Upper lobe of left lung (tissue), 6 donors: Measurements from ENCODE around the gene MPPED2. TPM values are rescaled to one million over a fixed set of nuclear protein-coding genes. Genes with fewer than 3 reads are reported as not detected.

Experiments used
- ATAC-seq, 2 donors: fragments of 200-7000 bp; cut with Tn5 transposase; one replicate each; pipeline ENCODE4 v1.9.1; 2022; ENCODE audit warnings: mild to moderate bottlenecking in 2 of 2, moderate library complexity in 2 of 2; ENCODE audit not compliant: low FRiP score in 2 of 2
- DNase-seq, 2 donors: peaks; one replicate each; pipeline ENCODE4 v3.0.0-alpha.2; 2019 to 2020
- H3K27ac ChIP-seq, 4 donors: fragments of 200-600 bp; sonication (generic); one replicate each; pipeline ENCODE4 v1.5.1; 2016 to 2019
- H3K27me3 ChIP-seq, 4 donors: fragments of 200-600 bp; sonication (generic); one replicate each; pipeline ENCODE4 v1.5.1; 2017 to 2019
- H3K36me3 ChIP-seq, 4 donors: fragments of 200-600 bp; sonication (generic); one replicate each; pipeline ENCODE4 v1.5.1; 2016 to 2019
- H3K4me1 ChIP-seq, 4 donors: fragments of 200-600 bp; sonication (generic); one replicate each; pipeline ENCODE4 v1.5.1; 2018 to 2019
- H3K4me3 ChIP-seq, 4 donors: fragments of 200-600 bp; sonication (generic); one replicate each; pipeline ENCODE4 v1.5.1; 2017 to 2019; ENCODE audit warnings: mild to moderate bottlenecking in 2 of 4, moderate library complexity in 1 of 4
- H3K9me3 ChIP-seq, 4 donors: fragments of 200-600 bp; sonication (generic); one replicate each; pipeline ENCODE4 v1.5.1; 2018 to 2019
- CTCF ChIP-seq, 6 experiments: fragments of 450-650 bp in 4 of 6; fragments of 200-600 bp in 2 of 6; sonication (generic) in 2 of 6; IDR thresholded peaks; one replicate each; pipeline ENCODE4 v1.5.1; 2016 to 2019; ENCODE audit warnings: antibody characterized with exemption in 6 of 6
- EP300 ChIP-seq, 4 donors: sonication (generic); formaldehyde crosslinking; IDR thresholded peaks; one replicate each; pipeline ENCODE4 v1.5.1; 2017; ENCODE audit warnings: antibody characterized with exemption in 4 of 4, control low read depth in 2 of 4
- POLR2A ChIP-seq, 4 donors: fragments of 450-650 bp; IDR thresholded peaks; one replicate each; pipeline ENCODE4 v1.5.1; 2016 to 2017; ENCODE audit warnings: antibody characterized with exemption in 4 of 4, mild to moderate bottlenecking in 2 of 4
- POLR2AphosphoS5 ChIP-seq, 2 donors: sonication (generic); formaldehyde crosslinking; IDR thresholded peaks; one replicate each; pipeline ENCODE4 v1.5.1; 2017; ENCODE audit warnings: antibody characterized with exemption in 2 of 2
- WGBS, 2 donors: methylation state at CpG; one replicate each; pipeline ENCODE4 v1.1.5; 2017 to 2018; 5-methylcytosine and 5-hydroxymethylcytosine counted together
- total RNA-seq, 6 donors: library from RNA; depleted of rRNA in 4 of 6; stranded (reverse); fragments of >200 nt in 4 of 6; gene quantifications; one replicate each; pipeline versions ENCODE4 v1.1.0 to v1.2.1, GENCODE V29; 2016 to 2021
- donor health status: DM: no; HTN: no; CAD: no; lungs with moderate emphysema.
- donor health status: DM: no; HTN: yes; CAD: no; lungs with severe emphysema.

MPPED2 gene
- total RNA-seq, 6 donors from 2014 or later = 0.20 to 3.8 (median 0.49) TPM; not detected in 1

- TF ChIP-seq POLR2AphosphoS5 (IDR thresholded peaks at IDR 0.05) = no peak
- no peak for TF ChIP-seq POLR2A (IDR thresholded peaks at IDR 0.05)
- no peak for TF ChIP-seq CTCF (IDR thresholded peaks at IDR 0.05)
- TF ChIP-seq EP300 (IDR thresholded peaks at IDR 0.05) = no peak
- no peak for DNase-seq
- 47 to 65% methylated on average over 5 of the region's 5 CpGs for WGBS, 2 donors
- Histone ChIP-seq H3K36me3 (no peaks in the 10 kb centered on the region), H3K27ac (no peak overlapping the region), H3K4me3 (no peak overlapping the region), H3K27me3 (no peaks in the 10 kb centered on the region), H3K9me3 (no peaks in the 10 kb centered on the region), H3K4me1 (no peaks in the 10 kb centered on the region)
- no peak for ATAC-seq
Measured at GRCh38 chr11:30422447-30423278, 163.5 kb downstream of the MPPED2 start.

- no peak overlapping the region for H3K27ac ChIP-seq
- 72 to 84% methylated on average over 5 of the region's 5 CpGs for WGBS, 2 donors
- no peak for ATAC-seq
Measured at GRCh38 chr11:30420233-30420787, 165.8 kb downstream of the MPPED2 start.

GRCh38 chr11:30414806-30415205 is 171.3 kb downstream of the MPPED2 start:
- Histone ChIP-seq H3K27me3 (no peaks in the 10 kb centered on the region), H3K4me1 (no peaks in the 10 kb centered on the region), H3K27ac (no peak overlapping the region), H3K9me3 (no peaks in the 10 kb centered on the region), H3K36me3 (no peaks in the 10 kb centered on the region), H3K4me3 (no peak overlapping the region)
- TF ChIP-seq CTCF (IDR thresholded peaks at IDR 0.05) (no peak), POLR2A (IDR thresholded peaks at IDR 0.05) (no peak), POLR2AphosphoS5 (IDR thresholded peaks at IDR 0.05) (no peak), EP300 (IDR thresholded peaks at IDR 0.05) (no peak)
- DNase-seq = no peak
- WGBS, 2 donors = 93 to 98% methylated on average over 6 of the region's 6 CpGs
- no peak for ATAC-seq

More at GRCh38 chr11:30420233-30420787, 165.8 kb downstream of the MPPED2 start:
- H3K27me3 ChIP-seq = no peaks in the 10 kb centered on the region
- H3K36me3 ChIP-seq = no peaks in the 10 kb centered on the region
- TF ChIP-seq POLR2A (IDR thresholded peaks at IDR 0.05) = no peak
- no peak for TF ChIP-seq POLR2AphosphoS5 (IDR thresholded peaks at IDR 0.05)
- TF ChIP-seq CTCF (IDR thresholded peaks at IDR 0.05) = no peak
- no peak for TF ChIP-seq EP300 (IDR thresholded peaks at IDR 0.05)
- H3K4me1 ChIP-seq = no peaks in the 10 kb centered on the region
- no peak for DNase-seq
- no peak overlapping the region for H3K4me3 ChIP-seq
- no peaks in the 10 kb centered on the region for H3K9me3 ChIP-seq

- ATAC-seq = no peak
- H3K4me3 ChIP-seq = no peak overlapping the region
Measured at GRCh38 chr11:30414244-30414643, 171.9 kb downstream of the MPPED2 start.

More at GRCh38 chr11:30414244-30414643, 171.9 kb downstream of the MPPED2 start:
- H3K36me3 ChIP-seq = no peaks in the 10 kb centered on the region
- H3K27me3 ChIP-seq = no peaks in the 10 kb centered on the region
- no peaks in the 10 kb centered on the region for H3K4me1 ChIP-seq
- H3K27ac ChIP-seq = no peak overlapping the region
- no peaks in the 10 kb centered on the region for H3K9me3 ChIP-seq
- 89 to 92% methylated on average over 5 of the region's 5 CpGs for WGBS, 2 donors
- no peak for DNase-seq
- TF ChIP-seq CTCF (IDR thresholded peaks at IDR 0.05) = no peak
- TF ChIP-seq POLR2AphosphoS5 (IDR thresholded peaks at IDR 0.05) = no peak
- TF ChIP-seq EP300 (IDR thresholded peaks at IDR 0.05) = no peak
- TF ChIP-seq POLR2A (IDR thresholded peaks at IDR 0.05) = no peak
